ENCODE results near the gene PKM.

The PKM gene

DNA sequence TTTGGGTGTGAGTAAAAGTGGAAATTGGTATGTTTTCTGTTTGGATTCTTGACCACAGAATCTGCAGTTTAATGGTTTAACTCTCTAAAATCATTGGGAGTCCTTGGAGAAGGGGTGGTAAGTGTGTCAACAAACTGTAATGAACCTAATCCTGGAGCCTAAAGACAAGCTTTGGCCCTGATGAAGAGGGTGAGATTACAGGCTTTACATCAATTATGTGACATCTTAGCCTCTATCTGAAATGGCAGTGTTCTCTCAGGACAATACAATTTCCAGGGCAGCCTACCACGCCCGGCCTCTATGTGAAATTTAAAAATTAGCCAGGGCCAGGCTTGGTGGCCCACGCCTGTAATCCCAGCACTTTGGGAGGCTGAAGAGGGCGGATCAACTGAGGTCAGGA lies 4.3 kb upstream of the PKM start:
- DNase-seq (ENCODE audit: low read depth) = no peak

DNA sequence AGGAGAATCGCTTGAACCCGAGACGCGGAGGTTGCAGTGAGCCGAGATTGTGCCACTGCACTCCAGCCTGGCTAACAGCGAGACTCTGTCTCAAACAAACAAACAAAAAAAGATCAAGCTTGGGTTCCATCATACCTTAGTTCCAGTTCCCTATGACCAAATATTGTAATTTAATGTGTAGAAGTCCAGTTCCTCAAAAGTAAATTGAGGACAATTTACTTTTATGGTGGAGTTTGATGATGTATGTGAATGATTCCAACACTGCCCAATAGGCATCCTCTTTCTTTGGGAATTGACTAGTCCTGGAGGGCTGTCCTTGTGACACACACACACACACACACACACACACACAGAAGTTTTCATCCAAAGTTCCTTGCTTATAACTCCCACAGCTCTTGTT lies 2.8 kb upstream of the PKM start:
- DNase-seq (ENCODE audit: low read depth) = no peak

DNA sequence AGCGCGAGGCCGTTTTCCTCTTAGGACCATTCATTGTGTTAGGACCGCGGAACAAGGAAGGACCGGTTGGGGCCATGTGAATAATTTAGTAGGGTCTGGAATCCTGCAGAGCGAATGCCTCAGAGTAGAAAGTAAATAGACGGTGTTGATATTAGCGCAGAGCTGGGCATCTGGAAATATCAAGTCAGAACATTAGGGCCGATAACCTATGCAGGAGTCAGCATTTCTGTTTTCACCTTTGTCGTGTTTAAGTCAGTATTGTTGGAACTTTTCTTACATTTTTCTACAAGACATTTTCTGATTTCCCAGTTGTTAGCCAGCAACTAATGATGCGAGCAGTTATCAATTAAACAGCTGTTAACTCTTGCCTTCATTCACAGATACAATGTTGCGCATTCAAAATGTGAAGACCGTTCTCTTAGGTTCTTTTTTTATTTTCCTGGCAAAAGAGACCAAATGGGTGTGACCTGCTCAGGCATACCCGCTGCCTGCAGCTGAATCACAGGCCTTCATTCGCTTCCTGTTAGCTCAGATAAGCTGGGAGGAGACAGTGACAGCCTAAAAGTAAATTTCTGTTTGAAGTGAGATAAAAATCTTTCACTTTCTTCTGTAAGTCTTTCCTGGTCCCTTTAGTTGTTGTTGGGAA lies 966 bp upstream of the PKM start:
- no peak for DNase-seq (ENCODE audit: low read depth)

DNA sequence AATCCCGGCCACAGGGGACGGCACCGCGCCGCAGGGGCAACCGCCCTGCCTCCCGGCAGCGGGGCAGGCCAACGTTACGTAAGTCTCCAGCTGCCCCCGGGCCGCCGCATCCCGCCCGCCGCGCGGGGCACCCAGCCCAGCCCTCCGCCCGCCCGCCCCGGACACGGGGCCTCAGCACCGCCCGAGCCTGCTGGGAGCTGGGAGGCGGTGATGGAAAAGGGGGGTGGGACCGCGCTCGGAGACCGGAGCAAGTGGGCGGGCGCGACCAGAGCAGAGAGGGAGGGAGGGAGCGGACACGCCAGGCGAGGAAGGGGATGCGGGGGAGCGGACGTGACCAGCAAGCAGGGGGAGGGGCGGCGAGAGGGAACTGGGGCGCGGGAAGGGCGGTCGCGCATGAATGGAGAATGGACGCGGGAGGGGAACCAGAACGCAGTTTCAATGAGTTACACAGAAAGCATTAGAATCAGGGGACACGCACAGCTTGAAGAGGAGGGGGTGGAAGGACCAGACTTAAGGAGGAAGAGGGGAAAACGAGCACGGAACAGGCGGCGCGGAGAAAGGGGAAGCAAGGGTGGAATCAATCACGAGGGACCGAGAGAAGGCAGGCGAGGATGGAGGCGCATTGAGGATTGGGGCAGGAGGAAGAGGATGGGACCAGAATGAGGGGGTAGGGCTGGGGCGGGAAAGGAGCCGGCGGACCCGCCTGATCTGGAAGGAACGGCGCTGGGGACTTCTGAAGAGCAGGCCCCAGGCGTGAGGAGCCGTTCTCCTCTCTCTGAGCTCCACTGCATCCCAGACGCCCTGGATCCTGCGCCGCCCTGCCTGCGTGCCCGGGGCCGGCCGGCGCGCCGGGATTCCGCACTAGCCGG lies 559 bp downstream of the PKM start:
- peak; percentile 73 for DNase-seq (ENCODE audit: low read depth)

DNA sequence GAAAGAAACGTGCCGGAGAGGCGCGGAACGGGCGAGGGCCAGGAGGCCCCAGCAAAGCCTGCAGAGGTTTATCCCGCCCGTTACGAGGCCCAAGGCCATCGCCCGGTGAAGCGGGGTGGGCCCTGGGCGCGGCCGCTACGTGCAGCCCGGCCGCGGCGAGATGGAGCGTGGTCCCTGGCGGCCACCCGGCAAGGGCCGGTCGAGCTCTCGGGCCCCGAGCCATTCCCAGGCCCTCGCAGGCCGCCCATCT lies 1.1 kb downstream of the PKM start:
- no peak for DNase-seq (ENCODE audit: low read depth)

DNA sequence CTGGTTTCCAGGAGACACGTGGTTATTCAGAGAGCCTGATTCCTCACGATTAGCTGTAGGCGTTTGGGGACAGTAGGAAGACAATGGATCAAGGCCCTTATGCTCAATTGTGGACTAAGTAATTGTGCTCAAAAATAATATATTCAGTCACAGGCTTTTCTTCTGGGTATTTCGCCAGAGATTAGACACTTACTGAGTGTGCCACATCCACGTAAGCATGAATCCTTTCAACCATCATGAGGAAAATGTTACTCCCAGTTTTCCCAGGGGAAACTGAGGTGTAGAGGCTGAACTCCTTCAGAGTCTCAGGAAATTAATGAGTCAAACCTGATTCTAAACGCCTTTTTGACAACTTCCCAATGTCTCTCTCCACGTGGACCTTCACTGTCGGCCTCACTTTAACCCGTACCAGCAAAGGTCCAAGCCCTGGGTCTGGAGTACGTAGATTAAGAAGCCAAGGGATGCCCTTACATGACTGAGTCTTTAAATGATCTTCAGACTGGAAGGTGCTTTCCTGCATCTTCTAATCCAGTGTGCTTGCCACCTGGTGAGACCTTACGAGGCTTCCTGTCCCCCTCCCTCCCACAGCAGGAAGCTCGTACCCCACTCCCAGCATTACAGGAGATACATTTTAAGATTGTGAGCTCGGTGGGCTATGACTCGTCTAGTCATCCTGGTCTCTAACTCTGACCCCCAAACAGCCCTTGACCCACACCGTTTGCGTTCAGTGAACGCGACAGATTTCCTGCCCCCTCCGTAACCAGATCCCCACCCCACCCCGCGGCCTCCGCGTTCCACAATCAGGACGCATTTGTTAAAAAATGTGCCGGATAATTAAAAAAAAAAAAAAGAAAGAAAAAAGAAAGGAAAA lies 1.7 kb downstream of the PKM start:
- no peak for DNase-seq (ENCODE audit: low read depth)

DNA sequence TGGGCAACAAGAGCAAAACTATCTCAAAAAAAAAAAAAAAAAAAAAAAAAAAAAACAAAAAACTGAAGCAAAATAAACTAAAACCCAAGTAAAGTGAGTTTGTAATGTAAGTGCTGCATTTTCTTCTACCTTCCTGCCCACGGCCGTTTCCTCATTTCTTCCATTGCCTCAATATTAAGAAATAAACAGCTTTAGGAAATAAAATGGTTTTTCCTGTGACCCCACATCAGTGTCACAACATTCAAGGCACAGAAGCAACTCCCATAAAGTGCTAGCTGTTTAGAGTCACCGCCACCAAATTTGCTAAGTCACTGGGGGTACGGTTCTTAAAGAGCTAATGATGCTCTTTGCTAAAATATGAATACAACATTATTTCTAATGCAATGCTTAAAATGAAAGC lies 3.3 kb downstream of the PKM start:
- DNase-seq (ENCODE audit: low read depth) = no peak

DNA sequence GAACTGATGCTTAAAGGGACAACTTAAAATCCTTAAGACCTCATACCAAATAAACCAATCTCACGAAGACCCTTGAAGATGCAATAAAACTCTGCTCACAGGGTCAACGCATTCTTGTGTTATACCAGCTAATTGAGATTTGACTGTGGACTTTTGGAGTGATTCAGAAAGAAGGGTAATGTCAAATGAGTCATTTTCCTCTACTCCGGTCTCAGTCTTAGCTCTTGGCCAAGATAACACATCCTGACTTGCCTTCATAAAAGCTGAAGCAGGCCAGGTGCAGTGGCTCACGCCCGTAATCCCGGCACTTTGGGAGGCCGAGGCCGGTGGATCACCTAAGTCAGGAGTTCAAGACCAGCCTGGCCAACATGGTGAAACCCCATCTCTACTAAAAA lies 3.8 kb downstream of the PKM start:
- DNase-seq (ENCODE audit: low read depth) = no peak

DNA sequence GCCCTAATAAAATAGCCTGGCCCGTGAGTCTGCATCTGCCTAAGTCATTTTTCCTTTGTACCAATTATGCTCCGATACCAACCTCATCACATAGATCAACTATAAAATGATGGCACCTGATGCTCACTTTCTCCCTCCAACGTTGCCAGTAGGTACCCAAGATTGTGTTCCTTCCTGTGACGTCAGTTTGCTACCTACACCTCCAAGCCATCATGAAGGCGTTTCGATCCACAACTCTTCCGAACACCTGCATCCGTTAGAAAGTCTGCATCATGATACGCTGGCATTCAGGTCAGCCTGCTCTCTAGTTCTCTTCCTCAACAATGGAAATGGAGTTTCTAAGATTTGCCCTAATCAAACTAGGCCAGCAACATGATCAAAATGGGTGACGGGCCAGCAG lies 7.7 kb downstream of the PKM start:
- DNase-seq (ENCODE audit: low read depth) = no peak

DNA sequence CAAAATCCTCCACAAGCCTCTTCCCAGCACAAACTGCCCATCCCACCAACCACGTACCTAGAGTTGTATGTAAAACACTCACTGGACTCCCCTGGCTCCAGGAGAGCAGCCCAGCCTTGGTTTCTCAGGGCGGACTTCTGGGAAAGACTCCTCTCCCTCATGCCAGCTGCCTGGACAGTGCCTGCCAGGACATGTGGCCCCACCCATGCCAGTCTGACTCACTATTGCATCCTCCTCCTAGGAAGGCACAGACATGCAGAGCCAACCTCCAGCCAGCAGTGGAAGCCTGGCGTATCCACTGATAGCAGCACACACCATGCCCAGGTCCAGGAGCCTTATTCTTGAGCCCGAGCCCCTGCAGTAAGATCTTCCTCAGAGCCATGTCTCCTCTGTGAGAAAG lies 8.6 kb downstream of the PKM start:
- no peak for DNase-seq (ENCODE audit: low read depth)

DNA sequence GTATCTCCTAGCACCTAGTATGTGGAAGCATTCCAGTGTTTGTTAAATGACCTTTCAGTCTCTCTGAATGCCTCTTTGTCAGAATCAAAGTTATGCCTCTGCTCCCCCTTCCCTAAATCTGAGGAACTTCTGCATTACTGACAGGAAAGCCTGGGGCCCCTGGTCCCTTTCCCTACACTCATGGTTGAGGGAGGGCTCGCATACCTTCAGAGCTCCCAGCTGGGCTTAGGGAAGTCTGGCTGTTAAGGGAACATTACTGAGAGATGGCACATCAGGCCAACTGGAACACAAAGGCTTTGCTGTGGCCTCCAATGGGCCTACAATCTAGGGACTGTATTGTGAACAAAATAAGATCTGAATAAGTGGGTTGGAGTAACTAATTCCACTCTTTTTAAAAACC lies 10.3 kb downstream of the PKM start:
- no peak for DNase-seq (ENCODE audit: low read depth)

DNA sequence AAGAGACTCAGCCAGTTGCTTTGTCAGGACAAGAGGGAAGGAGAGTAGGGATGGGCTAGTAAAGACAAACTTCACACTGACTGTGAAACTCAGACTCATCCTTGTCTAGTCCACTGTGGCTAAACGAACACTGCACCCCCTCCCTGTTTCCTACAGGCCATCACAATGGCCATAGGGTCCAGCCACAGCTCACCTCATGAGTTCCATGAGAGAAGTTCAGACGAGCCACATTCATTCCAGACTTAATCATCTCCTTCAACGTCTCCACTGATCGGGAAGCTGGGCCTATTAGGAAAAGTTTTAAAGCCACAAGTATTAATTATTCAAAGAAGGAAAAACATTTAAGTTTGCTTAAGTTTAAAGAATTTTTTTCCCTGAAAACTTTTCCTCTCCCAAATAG lies 13.8 kb downstream of the PKM start:
- DNase-seq (ENCODE audit: low read depth) = no peak

DNA sequence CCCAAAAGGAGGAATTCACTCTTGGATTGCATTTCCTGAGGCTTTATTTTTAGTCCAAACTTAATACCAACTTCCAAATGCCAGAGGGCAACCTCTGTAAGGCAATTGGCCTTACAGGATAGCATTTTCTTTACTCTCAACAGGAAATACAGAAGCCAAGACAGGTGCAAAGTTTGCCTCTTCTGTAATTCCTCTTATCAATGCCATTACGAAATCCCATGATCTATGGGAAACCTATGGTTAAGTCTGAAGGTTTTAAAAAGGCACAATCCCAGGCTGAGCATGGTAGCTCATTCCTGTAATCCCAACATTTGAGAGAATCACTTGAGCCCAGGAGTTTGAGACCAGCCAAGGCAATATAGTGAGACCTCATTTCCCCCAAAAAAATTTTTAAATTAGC lies 14.9 kb downstream of the PKM start:
- no peak for DNase-seq (ENCODE audit: low read depth)

DNA sequence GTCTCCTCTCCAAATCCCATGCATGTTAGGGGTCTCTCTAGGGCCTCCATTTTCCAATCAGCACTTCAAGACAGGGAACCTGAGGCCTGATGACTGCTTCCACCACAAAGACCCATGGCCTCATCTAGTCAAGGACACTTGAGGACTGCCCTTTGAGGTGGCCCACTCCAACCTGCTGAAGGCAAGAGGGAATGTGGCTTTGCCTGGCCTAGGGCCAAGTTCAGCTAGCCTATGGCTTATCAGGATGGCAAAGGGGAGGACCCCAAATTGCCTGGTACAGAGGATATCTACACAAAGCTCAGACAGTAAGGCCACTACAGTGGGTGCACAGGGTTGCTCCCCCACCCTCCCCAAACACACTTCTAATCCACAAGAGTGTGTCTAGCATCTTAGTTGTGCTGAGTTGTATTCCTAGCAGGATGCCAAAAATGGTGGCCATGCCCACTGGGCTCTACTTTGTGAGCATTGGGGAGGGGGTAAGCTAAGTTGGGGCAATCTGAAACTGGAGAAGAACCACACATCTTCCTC lies 23.4 kb downstream of the PKM start:
- no peak for DNase-seq (ENCODE audit: low read depth)

DNA sequence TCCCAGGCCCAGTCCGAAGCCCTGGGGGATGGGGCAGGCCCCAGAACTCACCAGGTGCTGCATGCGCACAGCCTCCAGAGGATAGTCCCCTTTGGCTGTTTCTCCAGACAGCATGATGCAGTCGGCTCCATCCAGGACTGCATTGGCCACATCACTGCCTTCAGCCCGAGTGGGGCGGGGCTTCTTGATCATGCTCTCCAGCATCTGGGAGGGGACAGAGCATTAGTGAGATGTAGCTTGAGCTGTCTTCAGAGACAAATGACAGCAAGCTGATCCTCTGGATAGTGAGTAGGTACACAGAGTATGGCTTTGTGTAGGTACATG lies 24.4 kb downstream of the PKM start:
- no peak for DNase-seq (ENCODE audit: low read depth)

DNA sequence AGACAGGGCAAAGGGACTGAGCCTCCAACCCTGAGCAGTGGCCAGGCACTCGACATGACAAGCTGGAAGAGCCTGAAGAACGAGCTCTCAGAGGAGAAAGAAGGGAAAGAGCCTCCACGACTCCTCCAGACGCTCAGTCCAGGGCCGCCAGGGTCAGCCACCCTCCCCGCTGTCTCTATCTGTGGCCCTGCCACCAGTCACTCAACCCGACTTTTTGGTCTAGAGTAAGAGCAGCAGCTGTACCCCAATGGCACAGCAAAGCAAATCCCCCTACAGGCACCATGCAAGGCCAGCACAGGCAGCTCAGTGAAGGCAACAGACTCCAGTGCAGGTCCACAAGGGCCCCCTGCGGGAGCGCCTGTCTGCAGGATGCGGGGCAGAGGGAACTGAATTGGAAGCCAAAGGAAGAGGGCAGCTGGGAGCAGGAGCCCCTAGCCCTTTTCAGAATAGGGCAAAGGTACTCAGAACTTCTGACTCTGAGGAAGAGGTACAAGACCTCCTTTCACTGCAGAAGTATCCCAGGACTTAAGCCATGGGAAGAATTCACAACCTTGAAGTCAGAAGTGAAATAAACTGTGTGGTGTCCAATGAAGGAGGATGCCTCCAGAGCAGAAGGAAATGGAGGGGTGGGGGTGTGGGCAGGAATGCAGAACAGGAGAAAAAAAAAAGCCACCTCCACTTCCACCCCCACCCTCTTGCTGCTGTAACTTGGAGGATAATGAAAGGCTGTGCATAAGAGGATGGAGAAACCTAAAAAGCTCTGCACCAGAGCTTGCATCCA lies 24.9 kb downstream of the PKM start:
- no peak for DNase-seq (ENCODE audit: low read depth)

DNA sequence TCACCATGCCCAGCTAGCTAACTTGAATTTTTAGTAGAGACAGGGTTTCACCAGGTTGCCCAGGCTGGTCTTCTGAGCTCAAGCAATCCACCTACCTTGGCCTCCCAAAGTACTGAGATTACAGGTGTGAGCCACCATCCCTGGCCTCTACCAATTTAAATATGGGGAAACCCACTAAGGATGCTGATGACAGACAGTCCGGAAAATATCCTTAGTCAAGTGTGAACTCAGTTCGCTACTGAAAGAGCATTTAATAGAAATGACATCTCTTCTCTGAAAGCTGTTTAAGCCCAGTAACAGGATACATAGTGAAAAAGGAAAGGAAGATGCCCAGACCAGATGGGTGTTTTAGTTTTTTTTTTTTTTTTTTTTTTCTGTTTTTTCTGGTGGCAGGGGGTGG lies 25.7 kb downstream of the PKM start:
- DNase-seq (ENCODE audit: low read depth) = no peak

DNA sequence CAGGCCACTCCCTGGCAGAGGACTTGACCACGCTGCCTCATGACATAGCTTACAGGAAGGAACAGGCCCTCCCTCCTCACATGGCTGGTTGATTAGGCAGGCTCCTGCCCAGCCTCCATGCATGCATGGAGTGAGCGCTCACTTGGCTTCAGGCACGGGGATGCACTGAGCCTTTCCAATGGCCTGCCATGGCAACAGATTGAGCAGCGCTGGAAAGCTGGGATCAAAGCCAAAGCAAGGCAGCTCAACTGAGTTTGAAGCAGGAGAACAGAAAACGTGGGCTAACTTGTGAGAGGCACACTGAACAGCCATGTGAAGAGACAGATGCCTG lies 27.5 kb downstream of the PKM start:
- no peak for DNase-seq (ENCODE audit: low read depth)

DNA sequence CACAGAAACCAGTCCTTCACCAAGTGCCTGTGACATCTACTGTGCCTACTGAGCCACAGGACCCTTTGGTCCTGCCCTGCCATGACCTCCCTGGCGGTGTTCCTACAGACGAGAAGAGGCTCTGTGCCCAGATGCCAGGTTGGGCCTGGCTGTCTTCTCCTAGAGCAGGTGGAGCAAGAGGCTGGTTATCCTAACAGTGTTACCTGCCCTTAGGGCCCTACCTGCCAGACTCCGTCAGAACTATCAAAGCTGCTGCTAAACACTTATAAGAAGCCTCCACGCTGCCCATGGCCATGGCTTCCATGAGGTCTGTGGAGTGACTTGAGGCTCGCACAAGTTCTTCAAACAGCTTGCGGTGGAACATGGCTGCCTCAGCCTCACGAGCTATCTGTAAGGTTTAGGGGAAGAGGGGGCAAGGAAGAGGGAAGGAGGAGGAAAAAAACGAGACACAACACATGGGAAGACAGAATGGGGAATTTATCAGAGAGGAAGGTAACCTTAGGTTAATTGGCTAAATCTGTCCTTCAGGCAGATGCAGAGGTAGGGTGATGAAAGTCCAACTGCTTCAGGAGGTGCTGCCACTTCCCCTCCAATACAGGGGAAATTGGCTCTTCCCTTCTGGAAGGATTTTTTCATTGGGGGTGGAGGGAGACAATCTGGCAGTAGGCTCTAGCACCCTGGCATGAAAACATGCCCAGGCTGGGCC lies 28.0 kb downstream of the PKM start:
- DNase-seq (ENCODE audit: low read depth) = no peak

DNA sequence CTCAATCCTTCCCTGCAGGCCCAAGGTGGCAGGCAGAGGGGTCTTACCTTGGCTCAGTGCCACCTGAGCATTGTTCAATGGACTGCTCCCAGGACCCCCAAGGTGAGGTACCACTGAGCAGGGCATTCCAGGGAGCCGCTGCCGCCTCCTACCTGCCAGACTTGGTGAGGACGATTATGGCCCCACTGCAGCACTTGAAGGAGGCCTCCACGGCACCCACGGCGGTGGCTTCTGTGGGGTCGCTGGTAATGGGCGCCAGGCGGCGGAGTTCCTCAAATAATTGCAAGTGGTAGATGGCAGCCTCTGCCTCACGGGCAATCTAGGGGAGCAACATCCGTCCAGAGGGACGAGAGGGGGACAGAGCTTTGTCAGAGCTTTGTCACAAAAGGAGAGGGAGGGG lies 28.7 kb downstream of the PKM start:
- no peak for DNase-seq (ENCODE audit: low read depth)

DNA sequence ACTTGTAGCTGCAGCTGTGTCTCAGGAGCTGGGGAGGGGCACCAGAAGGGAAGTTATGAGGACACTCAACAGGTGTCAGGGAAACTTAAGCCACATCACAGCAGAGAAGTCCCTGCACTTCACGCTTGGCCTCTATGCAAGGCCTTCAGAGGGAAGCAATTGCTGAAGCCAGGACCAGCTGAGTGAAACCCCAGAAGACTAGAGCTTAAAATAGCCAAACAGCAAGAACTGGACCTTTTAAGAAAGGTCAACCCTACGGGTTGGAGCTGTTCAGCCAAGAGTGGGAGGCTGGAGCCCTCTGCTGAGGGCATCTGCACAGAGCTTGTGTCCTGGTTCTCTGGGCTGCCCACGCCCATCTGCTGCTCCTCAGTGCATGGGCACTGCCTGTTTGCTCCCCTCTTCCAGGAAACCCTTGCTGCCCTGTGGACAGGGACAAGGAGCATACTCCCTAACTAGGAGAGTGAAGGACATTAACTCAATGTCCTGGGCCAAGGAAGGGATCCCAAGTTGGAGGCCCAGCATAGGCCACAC lies 29.5 kb downstream of the PKM start:
- DNase-seq (ENCODE audit: low read depth) = no peak

Data from stimulated activated CD8-positive, alpha-beta memory T cell treated with anti-CD3 and anti-CD28 coated beads, Interleukin-7, amount 100 ng/mL, for 24 hours (primary cell).